Psoas muscle (tissue), 8 donors: ENCODE data around the gene SEMA4D. TPM values are rescaled to one million over a fixed set of nuclear protein-coding genes. Genes with fewer than 3 reads are reported as not detected.

Source experiments
- ATAC-seq, 4 donors: fragments of 200-7000 bp; cut with Tn5 transposase; one replicate each; pipeline ENCODE4 v1.9.1; 2020; ENCODE audit warnings: moderate library complexity in 3 of 4, mild to moderate bottlenecking in 2 of 4
- DNase-seq, 2 donors: peaks; one replicate each; pipeline ENCODE4 v3.0.0-alpha.2; 2020
- H3K27ac ChIP-seq: fragments of 200-600 bp; one replicate; pipeline ENCODE4 v1.8.0; 2022
- H3K27me3 ChIP-seq, 3 donors: fragments of 200-600 bp in 1 of 3; one replicate each; pipeline versions ENCODE4 v1.6.1 to v1.8.0; 2013 to 2022; ENCODE audit warnings: low read length in 2 of 3, mild to moderate bottlenecking in 2 of 3, moderate library complexity in 1 of 3; ENCODE audit not compliant: insufficient read depth in 3 of 3
- H3K36me3 ChIP-seq, 2 donors: fragments of 200-600 bp in 1 of 2; one replicate each; pipeline versions ENCODE4 v1.6.1 to v1.8.0; 2013 to 2022; ENCODE audit warnings: low read depth in 1 of 2, mild to moderate bottlenecking in 1 of 2, moderate library complexity in 1 of 2; ENCODE audit not compliant: insufficient read depth in 1 of 2
- H3K4me1 ChIP-seq: fragments of 200-600 bp; one replicate; pipeline ENCODE4 v1.8.0; 2022
- H3K4me3 ChIP-seq: fragments of 200-600 bp; one replicate; pipeline ENCODE4 v1.8.0; 2022; ENCODE audit warnings: mild to moderate bottlenecking
- H3K9me3 ChIP-seq: fragments of 200-600 bp; one replicate; pipeline ENCODE4 v1.8.0; 2022
- WGBS, 3 donors: extraction: QIAGEN DNeasy Blood & Tissue Kit; methylation state at CpG; one replicate each; pipeline versions ENCODE4 v1.1.6 to v1.1.7; 2013; 5-methylcytosine and 5-hydroxymethylcytosine counted together
- intact Hi-C, 2 donors: fragments of 100-400 bp; cut with DNase I; formaldehyde crosslinking; loops; one replicate each; pipeline versions ENCODE4 v1.11.0 to v1.14.2; 2022
- polyA plus RNA-seq, 3 donors: library from polyadenylated mRNA; stranded (reverse); fragments of 200-250 nt; gene quantifications; one replicate each; pipeline ENCODE4 v1.2.3, GENCODE V29; 2013
- total RNA-seq, 4 donors: library from RNA; stranded (reverse); fragmentation: NEBNext Ultra II Directional in 2 of 4; extraction: Animal tissue kit (Norgen Biotek cat#: 25700) in 2 of 4; gene quantifications; one replicate each; pipeline versions ENCODE4 v1.2.1 to v1.2.4, GENCODE V29; 2021 to 2023
- TF ChIP-seq, protein P1 (sequence below): fragments of 200-600 bp; IDR thresholded peaks from one replicate; pipeline ENCODE4 v1.8.0; 2022; ENCODE audit warnings: antibody characterized with exemption
- donor health status: healthy with polysubstance abuse.
- donor health status: DM: no; HTN: no; CAD: no; lungs with moderate emphysema.
- donor health status: Bipolar disorder and iron deficiency.
- donor health status: healthy.
- donor health status: DM: yes; HTN: yes; CAD: no.
- donor health status: DM: no; HTN: no; CAD: no.
- donor health status: DM: no; HTN: no; CAD: no.
- donor health status: DM: yes; HTN: yes; CAD: no.

Gene SEMA4D
- total and polyA plus RNA-seq, 7 donors = 9.3 to 111 (median 32.1) TPM

DNA sequence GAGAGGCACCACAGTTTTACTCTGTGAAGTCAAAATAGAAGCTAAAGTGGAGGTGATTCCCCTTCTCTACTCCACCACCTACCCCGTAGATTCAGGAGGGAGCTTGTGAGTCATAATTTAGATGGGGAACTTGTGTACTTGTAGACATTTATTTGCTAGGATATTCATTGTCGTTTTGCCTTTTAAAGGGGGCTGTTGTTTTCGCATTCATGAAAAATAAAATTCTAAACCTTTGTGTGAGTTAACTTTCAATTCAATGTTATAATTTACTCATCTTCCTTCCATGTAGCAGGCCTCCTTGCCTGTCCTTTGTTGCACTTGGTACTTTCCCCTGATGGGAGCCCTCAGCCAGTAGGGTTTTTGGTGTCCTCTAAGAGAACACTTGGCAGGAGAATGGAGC, 157.6 kb downstream of the SEMA4D start:
- H3K27ac ChIP-seq = no peak overlapping the region
- ATAC-seq (no peak), DNase-seq (no peak)
- intact Hi-C loops = no loop called here
- peaks cover 19 to 100% of the 10 kb centered on the region in 2 donors for H3K36me3 ChIP-seq
- no peaks in the 10 kb centered on the region for H3K27me3 ChIP-seq
- WGBS, 3 donors = 92 to 97% (median 94%) methylated on average over 3 of the region's 3 CpGs
- no peak overlapping the region for H3K4me3 ChIP-seq
- TF ChIP-seq, protein P1, sequence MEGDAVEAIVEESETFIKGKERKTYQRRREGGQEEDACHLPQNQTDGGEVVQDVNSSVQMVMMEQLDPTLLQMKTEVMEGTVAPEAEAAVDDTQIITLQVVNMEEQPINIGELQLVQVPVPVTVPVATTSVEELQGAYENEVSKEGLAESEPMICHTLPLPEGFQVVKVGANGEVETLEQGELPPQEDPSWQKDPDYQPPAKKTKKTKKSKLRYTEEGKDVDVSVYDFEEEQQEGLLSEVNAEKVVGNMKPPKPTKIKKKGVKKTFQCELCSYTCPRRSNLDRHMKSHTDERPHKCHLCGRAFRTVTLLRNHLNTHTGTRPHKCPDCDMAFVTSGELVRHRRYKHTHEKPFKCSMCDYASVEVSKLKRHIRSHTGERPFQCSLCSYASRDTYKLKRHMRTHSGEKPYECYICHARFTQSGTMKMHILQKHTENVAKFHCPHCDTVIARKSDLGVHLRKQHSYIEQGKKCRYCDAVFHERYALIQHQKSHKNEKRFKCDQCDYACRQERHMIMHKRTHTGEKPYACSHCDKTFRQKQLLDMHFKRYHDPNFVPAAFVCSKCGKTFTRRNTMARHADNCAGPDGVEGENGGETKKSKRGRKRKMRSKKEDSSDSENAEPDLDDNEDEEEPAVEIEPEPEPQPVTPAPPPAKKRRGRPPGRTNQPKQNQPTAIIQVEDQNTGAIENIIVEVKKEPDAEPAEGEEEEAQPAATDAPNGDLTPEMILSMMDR = no peak
- no peaks in the 10 kb centered on the region for H3K4me1 ChIP-seq
- no peaks in the 10 kb centered on the region for H3K9me3 ChIP-seq

DNA sequence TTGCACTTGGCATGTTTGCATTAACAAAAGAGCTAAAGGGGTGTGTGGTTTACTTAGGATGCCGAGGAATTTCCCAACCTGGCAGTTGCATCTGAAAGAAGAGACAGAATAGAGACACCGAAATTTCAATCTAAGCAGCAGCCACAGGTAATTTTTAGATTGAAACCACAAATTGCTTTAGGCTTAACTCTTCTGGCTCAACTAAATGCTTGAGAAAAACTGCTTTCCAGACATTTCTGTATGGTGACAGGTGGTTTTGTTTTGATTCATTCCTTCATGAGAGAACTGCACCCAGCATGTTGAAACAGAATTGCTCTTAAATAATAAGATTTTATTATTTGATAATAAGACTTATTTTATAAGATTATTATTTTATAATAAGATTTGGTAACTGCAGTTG, 158.1 kb downstream of the SEMA4D start:
- Histone ChIP-seq H3K27ac (no peak overlapping the region), H3K4me3 (no peak overlapping the region), H3K36me3 (peaks cover 17 to 100% of the 10 kb centered on the region in 2 donors), H3K9me3 (no peaks in the 10 kb centered on the region), H3K27me3 (no peaks in the 10 kb centered on the region), H3K4me1 (no peaks in the 10 kb centered on the region)
- intact Hi-C loops = no loop called here
- DNase-seq (no peak), ATAC-seq (no peak)
- TF ChIP-seq, protein P1 = no peak
- 92 to 97% (median 92%) methylated on average over 2 of the region's 2 CpGs for WGBS, 3 donors

DNA sequence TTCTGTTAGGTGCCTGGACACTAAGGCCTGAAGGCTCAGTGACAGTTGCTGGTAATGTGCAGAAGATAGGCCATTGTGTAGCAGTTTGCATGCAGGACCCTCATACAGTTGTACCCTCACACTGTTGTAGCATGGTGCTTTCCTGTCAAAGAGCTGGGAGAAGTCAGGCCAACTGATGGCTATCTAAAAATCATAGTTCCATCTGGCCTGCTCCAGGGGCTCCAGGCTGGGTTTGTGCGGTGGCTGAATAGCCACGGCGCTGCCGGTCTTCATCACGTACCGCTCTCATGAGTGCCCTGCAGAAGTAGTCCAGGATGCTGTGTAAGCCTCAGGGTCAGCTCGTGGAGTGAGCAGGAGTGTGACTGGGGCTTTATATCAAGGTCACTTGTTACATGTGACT, 167.4 kb downstream of the SEMA4D start:
- Histone ChIP-seq H3K4me3 (no peak overlapping the region), H3K4me1 (no peaks in the 10 kb centered on the region), H3K36me3 (peaks cover 29 to 98% of the 10 kb centered on the region in 2 donors), H3K9me3 (no peaks in the 10 kb centered on the region), H3K27me3 (no peaks in the 10 kb centered on the region), H3K27ac (no peak overlapping the region)
- intact Hi-C loops = no loop called here
- ATAC-seq (no peak), DNase-seq (no peak)
- TF ChIP-seq, protein P1 = no peak
- 94 to 98% (median 95%) methylated on average over 7 of the region's 7 CpGs for WGBS, 3 donors

- Histone ChIP-seq H3K4me3 (no peak overlapping the region), H3K4me1 (peaks cover 3% of the 10 kb centered on the region), H3K9me3 (no peaks in the 10 kb centered on the region), H3K36me3 (peaks cover 26 to 95% of the 10 kb centered on the region in 2 donors), H3K27me3 (no peaks in the 10 kb centered on the region), H3K27ac (no peak overlapping the region)
- intact Hi-C loops = loop anchor here in 1 of 2 donors (10.0 kb wide), 1 partner anchor 215 kb away; no protein-coding TSS in a partner anchor
- TF ChIP-seq, protein P1 = no peak
- no peak for DNase-seq
- ATAC-seq = no peak
These were observed 168.0 kb downstream of the SEMA4D start for GRCh38 chr9:89329917-89330316.

GRCh38 chr9:89328064-89328463, 169.8 kb downstream of the SEMA4D start:
- intact Hi-C loops = loop anchor here in 1 of 2 donors (10.0 kb wide), 1 partner anchor 217 kb away; no protein-coding TSS in a partner anchor
- H3K9me3 ChIP-seq = no peaks in the 10 kb centered on the region
- no peak overlapping the region for H3K4me3 ChIP-seq
- peaks cover 15 to 81% of the 10 kb centered on the region in 2 donors for H3K36me3 ChIP-seq
- WGBS, 3 donors = 91 to 93% (median 92%) methylated on average over 8 of the region's 8 CpGs
- H3K4me1 ChIP-seq = peaks cover 20% of the 10 kb centered on the region
- no peak overlapping the region for H3K27ac ChIP-seq
- DNase-seq (no peak), ATAC-seq (no peak)
- H3K27me3 ChIP-seq = no peaks in the 10 kb centered on the region
- TF ChIP-seq, protein P1 = no peak
